ENCODE measurements around the gene GPX4. TPM values are rescaled to one million over a fixed set of nuclear protein-coding genes. Genes with fewer than 3 reads are reported as not detected.
A peak's percentile ranks its signal among the peaks of the same experiment; 100 is the strongest.

GPX4 gene
- total RNA-seq, 1 donor from 2014 or later = 387 TPM

DNA sequence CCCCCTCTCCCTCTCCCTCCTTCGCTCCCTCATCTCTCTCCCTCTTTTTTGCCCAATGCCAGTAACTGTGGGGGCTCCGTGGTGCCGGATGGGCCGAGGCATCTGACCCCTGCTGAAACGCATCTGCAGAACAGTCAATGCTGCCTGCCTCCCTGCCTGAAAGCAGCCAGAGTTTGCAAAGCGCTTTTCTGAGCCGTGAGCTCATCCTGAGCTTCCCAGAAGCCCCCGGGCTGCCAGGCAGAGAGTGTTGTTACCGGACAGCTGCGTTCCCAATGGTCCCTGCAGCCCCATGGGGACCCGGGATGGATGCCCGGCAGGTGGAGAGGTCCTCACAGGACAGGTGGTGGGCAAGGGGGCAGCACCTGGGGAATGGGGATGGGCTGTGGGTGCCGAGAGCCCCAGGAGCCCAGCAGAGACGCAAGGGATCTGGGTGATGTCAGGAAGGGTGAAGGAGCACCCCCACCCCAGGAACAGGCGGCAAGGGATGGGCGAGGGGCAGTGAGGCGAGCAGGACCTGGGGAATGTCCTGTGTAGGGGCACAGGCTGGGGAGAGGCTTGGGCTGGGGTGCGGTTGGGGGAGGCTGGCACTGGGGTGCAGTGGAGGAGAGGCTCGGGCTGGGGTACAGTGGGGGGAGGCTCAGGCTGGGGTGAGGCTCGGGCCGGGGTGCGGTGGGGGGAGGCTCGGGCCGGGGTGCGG, 33.0 kb downstream of the GPX4 start:
- H3K4me1 ChIP-seq = peaks cover 26% of the 10 kb centered on the region
- intact Hi-C loops (cut with DNase I) = no loop called here
- ATAC-seq (no peak), DNase-seq (no peak)
- peak overlapping the region; percentile 53 for H3K27ac ChIP-seq
- TF ChIP-seq, protein P1, sequence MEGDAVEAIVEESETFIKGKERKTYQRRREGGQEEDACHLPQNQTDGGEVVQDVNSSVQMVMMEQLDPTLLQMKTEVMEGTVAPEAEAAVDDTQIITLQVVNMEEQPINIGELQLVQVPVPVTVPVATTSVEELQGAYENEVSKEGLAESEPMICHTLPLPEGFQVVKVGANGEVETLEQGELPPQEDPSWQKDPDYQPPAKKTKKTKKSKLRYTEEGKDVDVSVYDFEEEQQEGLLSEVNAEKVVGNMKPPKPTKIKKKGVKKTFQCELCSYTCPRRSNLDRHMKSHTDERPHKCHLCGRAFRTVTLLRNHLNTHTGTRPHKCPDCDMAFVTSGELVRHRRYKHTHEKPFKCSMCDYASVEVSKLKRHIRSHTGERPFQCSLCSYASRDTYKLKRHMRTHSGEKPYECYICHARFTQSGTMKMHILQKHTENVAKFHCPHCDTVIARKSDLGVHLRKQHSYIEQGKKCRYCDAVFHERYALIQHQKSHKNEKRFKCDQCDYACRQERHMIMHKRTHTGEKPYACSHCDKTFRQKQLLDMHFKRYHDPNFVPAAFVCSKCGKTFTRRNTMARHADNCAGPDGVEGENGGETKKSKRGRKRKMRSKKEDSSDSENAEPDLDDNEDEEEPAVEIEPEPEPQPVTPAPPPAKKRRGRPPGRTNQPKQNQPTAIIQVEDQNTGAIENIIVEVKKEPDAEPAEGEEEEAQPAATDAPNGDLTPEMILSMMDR (IDR thresholded peaks at IDR 0.05) = no peak
- H3K36me3 ChIP-seq = peaks cover 7% of the 10 kb centered on the region
- H3K4me3 ChIP-seq = no peak overlapping the region
- no peaks in the 10 kb centered on the region for H3K27me3 ChIP-seq
- no peaks in the 10 kb centered on the region for H3K9me3 ChIP-seq

DNA sequence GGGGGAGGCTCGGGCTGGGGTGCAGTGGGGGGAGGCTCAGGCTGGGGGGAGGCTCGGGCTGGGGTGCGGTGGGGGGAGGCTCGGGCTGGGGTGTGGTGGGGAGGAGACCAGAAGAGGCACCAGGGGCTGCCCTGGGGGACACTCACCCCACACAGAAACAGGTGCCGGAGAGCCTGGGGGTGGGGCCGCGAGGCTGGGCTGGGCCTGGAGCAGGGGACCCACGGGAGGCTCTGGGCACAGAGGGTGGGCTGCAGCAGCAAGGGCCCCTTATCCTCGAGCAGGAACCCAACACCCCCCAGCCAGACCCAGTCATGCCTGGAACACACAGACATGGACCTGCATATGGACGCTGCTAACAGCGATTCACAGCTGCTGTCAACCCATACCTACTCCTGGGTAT, 34.3 kb downstream of the GPX4 start:
- no peak for ATAC-seq
- peaks cover 11% of the 10 kb centered on the region for H3K36me3 ChIP-seq
- TF ChIP-seq, protein P1 (IDR thresholded peaks at IDR 0.05) = no peak
- H3K4me1 ChIP-seq = peaks cover 15% of the 10 kb centered on the region
- intact Hi-C loops (cut with DNase I) = no loop called here
- no peak overlapping the region for H3K27ac ChIP-seq
- no peak overlapping the region for H3K4me3 ChIP-seq
- DNase-seq = no peak
- no peaks in the 10 kb centered on the region for H3K27me3 ChIP-seq
- H3K9me3 ChIP-seq = no peaks in the 10 kb centered on the region

DNA sequence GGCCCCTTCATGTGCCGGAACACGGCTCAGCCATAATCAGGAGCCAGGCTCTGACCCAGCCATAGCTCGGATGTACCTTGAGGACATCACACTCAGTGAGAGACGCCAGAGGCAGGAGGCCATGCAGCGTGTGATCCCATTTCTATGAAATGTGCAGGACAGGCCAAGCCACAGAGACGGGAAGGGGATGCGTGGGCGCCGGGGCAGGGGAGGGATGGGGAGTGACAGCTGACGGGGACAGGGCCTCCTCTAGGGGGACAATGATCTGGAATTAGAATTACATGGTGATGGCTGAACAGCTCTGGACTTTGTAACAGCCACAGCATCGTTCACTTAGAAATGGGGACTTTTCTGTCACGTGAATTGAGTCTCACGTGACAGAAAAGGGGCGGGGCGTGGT, 35.3 kb downstream of the GPX4 start:
- H3K4me1 ChIP-seq = peaks cover 6% of the 10 kb centered on the region
- H3K4me3 ChIP-seq = no peak overlapping the region
- no peaks in the 10 kb centered on the region for H3K9me3 ChIP-seq
- TF ChIP-seq, protein P1 (IDR thresholded peaks at IDR 0.05) = no peak
- intact Hi-C loops (cut with DNase I) = no loop called here
- H3K27me3 ChIP-seq = no peaks in the 10 kb centered on the region
- no peak for DNase-seq
- no peak overlapping the region for H3K27ac ChIP-seq
- no peak for ATAC-seq
- peaks cover 21% of the 10 kb centered on the region for H3K36me3 ChIP-seq

DNA sequence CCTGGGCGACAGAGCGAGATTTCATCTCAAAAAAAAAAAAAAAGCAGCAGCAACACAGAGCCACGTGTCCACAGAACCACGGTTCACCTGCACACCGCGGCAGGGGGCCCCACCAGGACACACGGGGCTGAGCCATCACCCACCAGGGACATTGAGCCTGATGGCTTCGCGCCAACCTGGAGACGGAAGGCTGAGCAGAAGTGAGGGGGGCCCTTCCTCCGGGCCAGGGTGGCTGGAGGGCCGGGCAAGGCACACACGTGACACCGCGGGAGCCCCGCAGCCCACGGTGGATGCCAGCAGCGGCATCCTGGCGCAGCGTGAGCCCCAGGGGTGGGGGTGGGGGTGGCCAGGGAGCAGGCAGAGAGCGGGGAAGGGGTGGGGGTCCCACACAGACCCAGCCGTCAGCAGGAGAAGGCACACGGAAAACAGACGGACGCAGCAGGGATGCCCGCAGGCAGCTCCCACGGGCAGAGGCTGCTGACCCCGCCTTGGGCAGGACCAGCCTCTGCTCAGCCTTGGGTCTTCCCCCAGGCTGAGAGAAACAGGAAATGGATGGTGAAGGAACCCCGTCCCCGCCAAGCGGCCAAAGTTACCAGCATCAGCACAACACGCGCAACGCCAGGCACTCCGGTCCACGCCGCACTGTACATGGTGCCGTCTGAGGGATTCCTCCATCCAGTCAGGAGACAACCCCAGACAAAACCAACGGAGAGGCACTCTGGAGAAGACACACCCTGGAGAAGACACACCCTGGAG, 36.7 kb downstream of the GPX4 start:
- Histone ChIP-seq H3K27me3 (no peaks in the 10 kb centered on the region), H3K27ac (no peak overlapping the region), H3K9me3 (no peaks in the 10 kb centered on the region), H3K4me3 (no peak overlapping the region), H3K36me3 (peaks cover 22% of the 10 kb centered on the region), H3K4me1 (peaks cover 6% of the 10 kb centered on the region)
- ATAC-seq = no peak
- TF ChIP-seq, protein P1 (IDR thresholded peaks at IDR 0.05) = no peak
- intact Hi-C loops (cut with DNase I) = no loop called here
- DNase-seq = no peak

DNA sequence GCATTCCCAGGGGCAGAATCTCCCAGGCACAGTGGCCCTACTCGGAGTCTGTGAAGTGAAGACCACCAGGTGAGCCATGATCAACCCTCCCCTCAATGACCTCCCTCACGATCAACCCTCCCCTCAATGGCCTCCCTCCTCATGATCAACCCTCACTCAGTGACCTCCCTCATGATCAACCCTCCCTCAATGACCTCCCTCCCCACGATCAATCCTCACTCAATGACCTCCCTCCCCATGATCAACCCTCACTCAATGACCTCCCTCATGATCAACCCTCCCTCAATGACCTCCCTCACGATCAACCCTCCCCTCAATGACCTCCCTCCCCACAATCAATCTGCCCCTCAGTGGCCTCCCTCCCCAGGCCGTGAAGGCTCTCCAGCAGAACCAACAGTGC, 38.1 kb downstream of the GPX4 start:
- ATAC-seq (peak; percentile 60), DNase-seq (no peak)
- intact Hi-C loops (cut with DNase I) = no loop called here
- peaks cover 26% of the 10 kb centered on the region for H3K36me3 ChIP-seq
- TF ChIP-seq, protein P1 (IDR thresholded peaks at IDR 0.05) = no peak
- no peak overlapping the region for H3K27ac ChIP-seq
- no peaks in the 10 kb centered on the region for H3K4me1 ChIP-seq
- H3K9me3 ChIP-seq = no peaks in the 10 kb centered on the region
- H3K27me3 ChIP-seq = no peaks in the 10 kb centered on the region
- H3K4me3 ChIP-seq = no peak overlapping the region

Measured in upper lobe of right lung (tissue), 1 donor.